Activated T-cell treated with anti-CD3 and anti-CD28 coated beads, Interleukin-2, amount 50 U/mL, for 24 hours (primary cell): ENCODE results near the gene NRAS.

Experiments used
- DNase-seq: peaks from one replicate; pipeline ENCODE4 v3.0.0-alpha.2; 2020
- H3K27ac Mint-ChIP-seq: 2 replicates; pipeline ENCODE4 v1.8.0; 2020; ENCODE audit warnings: mild to moderate bottlenecking, mixed read lengths
- H3K27me3 Mint-ChIP-seq: 2 replicates; pipeline ENCODE4 v1.8.0; 2020; ENCODE audit warnings: mixed read lengths
- H3K36me3 Mint-ChIP-seq: 2 replicates; pipeline ENCODE4 v1.8.0; 2020; ENCODE audit warnings: low read depth, mixed read lengths
- H3K4me1 Mint-ChIP-seq: 2 replicates; pipeline ENCODE4 v1.8.0; 2020; ENCODE audit warnings: low read depth, mixed read lengths
- H3K4me3 Mint-ChIP-seq: 2 replicates; pipeline ENCODE4 v1.8.0; 2020; ENCODE audit warnings: mild to moderate bottlenecking, moderate library complexity, mixed read lengths
- H3K9me3 Mint-ChIP-seq: 2 replicates; pipeline ENCODE4 v1.8.0; 2020; ENCODE audit warnings: mixed read lengths

Gene NRAS

DNA sequence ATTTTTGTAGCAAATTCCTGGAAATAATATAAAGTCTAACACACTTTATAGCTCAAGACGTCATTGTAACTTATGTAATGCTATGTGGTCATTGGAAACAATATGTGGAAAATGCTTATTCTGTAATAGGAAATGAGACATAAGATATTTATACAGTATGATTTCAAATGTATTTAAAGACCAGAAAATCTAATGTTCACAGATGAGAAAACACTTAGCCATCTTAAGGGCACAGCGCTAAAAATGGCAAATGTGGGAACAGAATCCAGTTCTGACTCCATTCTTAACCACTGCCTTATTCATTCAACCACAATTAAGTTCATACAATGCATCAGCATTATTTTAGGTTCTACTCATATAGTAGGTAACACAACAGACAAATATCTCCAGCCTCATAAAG lies 28.7 kb upstream of the NRAS start:
- Mint-ChIP-seq H3K27ac (peak overlapping the region; percentile 60), H3K36me3 (peaks cover 99% of the 10 kb centered on the region), H3K9me3 (no peaks in the 10 kb centered on the region), H3K4me1 (peaks cover 80% of the 10 kb centered on the region), H3K4me3 (peak overlapping the region; percentile 11), H3K27me3 (no peaks in the 10 kb centered on the region)
- no peak for DNase-seq

DNA sequence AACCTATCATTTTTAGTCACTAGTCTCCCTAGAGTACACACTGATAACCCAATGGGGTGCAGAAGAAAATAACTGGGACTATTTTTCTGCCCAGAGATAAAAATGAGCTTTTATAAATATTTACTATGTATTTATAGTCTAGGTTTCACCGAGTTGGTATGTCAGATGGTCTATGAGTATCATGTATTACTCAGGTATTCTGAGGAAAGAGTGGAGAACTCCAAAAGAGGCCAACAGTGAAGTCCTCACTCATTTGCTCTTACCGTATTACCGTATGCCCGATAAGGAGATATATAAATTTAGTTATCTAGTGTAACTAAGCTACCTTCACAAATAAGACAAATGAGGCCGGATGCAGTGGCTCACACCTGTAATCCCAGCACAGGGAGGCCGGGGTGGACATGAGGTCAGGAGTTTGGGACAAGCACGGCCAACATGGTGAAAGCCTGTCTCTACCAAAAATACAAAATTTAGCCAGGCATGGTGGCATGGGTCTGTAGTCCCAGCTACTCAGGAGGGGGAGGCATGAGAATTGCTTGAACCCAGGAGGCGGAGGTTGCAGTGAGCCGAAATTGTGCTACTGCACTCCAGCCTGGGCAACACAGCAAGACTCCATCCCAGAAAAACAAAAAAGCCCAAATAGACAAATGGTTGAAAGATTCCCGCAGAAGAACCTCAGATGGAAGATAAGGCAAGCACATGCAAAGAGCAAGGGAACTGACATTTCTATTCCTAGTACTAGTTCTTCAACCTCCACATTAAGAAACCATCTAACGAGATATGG lies 25.6 kb upstream of the NRAS start:
- H3K36me3 Mint-ChIP-seq: peaks cover 98% of the 10 kb centered on the region
- no peaks in the 10 kb centered on the region for H3K27me3 Mint-ChIP-seq
- peaks cover 59% of the 10 kb centered on the region for H3K4me1 Mint-ChIP-seq
- no peak for DNase-seq
- no peak overlapping the region for H3K4me3 Mint-ChIP-seq
- no peaks in the 10 kb centered on the region for H3K9me3 Mint-ChIP-seq
- H3K27ac Mint-ChIP-seq: peak overlapping the region; percentile 80

DNA sequence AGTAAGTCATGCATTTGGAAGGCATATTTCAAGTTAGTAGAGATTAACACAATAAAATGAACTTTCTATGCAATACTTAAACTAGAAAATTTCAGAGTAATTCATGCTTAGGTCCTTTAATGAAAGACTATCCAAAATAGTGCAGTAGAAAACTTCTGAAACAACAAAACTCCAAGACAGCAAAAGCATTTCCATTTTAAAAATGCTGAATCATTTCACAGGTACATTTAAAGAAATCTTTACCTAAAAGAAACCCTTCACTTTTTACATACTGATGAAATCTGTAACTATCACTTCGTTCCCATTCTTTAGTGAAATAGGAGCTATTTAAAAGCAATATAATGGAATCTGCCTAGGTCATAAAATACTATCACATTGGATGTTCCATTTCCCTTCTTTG lies 23.8 kb upstream of the NRAS start:
- peak overlapping the region; percentile 3 for H3K27ac Mint-ChIP-seq
- H3K4me3 Mint-ChIP-seq: no peak overlapping the region
- no peaks in the 10 kb centered on the region for H3K27me3 Mint-ChIP-seq
- H3K36me3 Mint-ChIP-seq: peaks cover 98% of the 10 kb centered on the region
- no peaks in the 10 kb centered on the region for H3K9me3 Mint-ChIP-seq
- no peak for DNase-seq
- H3K4me1 Mint-ChIP-seq: peaks cover 40% of the 10 kb centered on the region

DNA sequence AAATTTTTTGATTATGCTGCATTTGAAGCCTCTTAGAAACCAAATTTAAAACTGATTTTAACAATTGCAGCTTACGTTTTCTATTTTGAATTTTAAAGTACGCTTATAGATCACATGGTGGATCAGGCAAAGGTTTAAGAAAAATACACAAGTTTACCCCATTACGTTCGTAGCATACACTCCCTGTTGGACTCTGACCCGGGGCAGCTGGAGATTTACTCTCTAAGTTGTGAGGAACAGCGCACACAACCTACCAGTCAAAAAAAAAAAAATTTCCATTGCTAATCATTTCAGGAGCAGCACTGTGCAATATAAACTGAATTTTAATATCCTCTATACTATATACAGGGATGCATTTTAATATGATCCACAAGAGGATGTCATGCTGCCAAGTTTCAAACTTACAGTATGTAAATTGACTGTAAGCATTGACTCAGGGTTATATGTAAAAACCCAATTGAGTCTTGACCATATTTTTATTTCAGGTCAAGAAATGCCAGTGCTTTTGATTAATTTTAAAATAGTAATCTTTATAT lies 20.8 kb upstream of the NRAS start:
- Mint-ChIP-seq H3K9me3 (no peaks in the 10 kb centered on the region), H3K4me1 (peaks cover 19% of the 10 kb centered on the region), H3K27me3 (no peaks in the 10 kb centered on the region), H3K4me3 (no peak overlapping the region), H3K36me3 (peaks cover 98% of the 10 kb centered on the region), H3K27ac (peak overlapping the region; percentile 67)
- DNase-seq: no peak

DNA sequence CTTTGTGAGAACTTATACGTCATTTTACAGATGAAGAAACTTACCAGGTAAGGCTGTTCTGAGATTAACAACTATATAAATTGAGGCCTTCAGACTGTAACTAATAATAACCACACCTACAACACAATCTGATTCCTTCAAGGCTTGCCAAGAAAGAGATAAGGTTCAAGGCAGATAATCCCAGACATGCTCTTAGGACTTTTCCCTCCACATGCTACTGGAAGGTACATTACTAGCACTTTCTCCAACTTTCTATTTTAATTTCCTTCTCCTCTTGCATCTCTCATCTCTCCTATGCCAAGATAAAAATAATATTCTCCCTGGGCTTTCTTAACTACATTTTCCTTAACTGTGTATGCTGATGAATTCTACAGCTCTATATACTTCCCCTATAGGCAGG lies 18.9 kb upstream of the NRAS start:
- Mint-ChIP-seq H3K9me3 (no peaks in the 10 kb centered on the region), H3K36me3 (peaks cover 98% of the 10 kb centered on the region), H3K27me3 (no peaks in the 10 kb centered on the region), H3K4me3 (no peak overlapping the region), H3K4me1 (peaks cover 12% of the 10 kb centered on the region), H3K27ac (peak overlapping the region; percentile 42)
- DNase-seq: no peak

DNA sequence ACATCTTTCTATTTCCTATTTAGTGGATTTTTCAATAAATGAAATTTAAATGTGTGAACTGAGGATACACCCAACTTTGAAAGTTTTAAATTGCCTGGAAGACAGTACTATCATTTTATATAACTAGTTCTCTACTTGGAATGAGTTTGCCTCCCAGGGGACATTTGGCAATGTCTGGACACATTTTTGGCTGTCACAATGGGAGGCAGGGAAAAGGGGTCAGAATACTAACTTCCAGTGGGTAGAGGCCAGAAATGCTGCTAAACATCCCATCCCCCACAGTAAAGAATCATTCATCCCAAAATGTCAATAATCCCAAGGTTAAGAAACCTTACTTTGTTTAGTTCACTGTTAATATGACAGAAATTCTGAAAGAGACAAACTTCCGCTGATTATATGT lies 13.2 kb upstream of the NRAS start:
- Mint-ChIP-seq H3K9me3 (no peaks in the 10 kb centered on the region), H3K27me3 (no peaks in the 10 kb centered on the region), H3K36me3 (peaks cover 99% of the 10 kb centered on the region), H3K4me1 (peaks cover 15% of the 10 kb centered on the region), H3K27ac (peak overlapping the region; percentile 69), H3K4me3 (no peak overlapping the region)
- DNase-seq: no peak

DNA sequence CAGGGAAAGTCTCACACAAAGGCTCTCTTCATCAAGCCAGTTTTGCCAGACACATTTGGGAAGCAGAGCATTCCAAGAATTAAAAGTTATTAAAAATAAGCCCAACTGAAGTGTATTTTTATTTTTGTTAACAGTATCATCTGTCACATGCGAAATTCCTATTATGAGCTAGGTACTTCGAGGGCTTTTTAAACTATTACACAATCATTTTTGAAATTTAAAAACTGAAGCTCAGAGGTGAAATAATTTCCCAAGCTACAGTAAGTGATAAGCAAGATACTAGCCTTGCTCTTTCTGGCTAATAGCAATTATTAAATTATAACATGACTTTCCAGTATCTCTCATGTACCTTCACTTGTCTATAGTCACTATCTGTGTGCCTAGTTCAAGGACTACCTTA lies 12.0 kb upstream of the NRAS start:
- H3K4me1 Mint-ChIP-seq: peaks cover 17% of the 10 kb centered on the region
- no peaks in the 10 kb centered on the region for H3K9me3 Mint-ChIP-seq
- H3K4me3 Mint-ChIP-seq: no peak overlapping the region
- DNase-seq: no peak
- H3K27me3 Mint-ChIP-seq: no peaks in the 10 kb centered on the region
- H3K36me3 Mint-ChIP-seq: peaks cover 99% of the 10 kb centered on the region
- peak overlapping the region; percentile 66 for H3K27ac Mint-ChIP-seq

DNA sequence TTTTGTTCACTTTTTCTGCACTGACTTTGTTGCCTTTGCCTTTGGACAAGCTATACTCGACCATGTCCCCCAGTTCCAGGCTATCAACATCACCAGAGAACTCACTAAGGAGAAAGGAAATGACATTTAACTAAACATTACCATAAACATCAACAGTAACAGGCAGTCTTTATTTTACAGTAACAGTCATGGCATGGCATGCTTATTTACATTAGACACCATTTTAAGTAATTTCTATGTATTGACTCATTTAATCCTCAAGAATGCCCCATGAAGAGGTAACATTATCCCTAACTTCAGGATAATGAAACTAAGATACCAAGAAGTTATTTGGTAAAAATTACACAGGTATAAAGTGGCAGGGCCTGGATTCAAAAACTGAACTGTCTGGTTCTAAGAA lies 8.7 kb upstream of the NRAS start:
- peaks cover 98% of the 10 kb centered on the region for H3K36me3 Mint-ChIP-seq

DNA sequence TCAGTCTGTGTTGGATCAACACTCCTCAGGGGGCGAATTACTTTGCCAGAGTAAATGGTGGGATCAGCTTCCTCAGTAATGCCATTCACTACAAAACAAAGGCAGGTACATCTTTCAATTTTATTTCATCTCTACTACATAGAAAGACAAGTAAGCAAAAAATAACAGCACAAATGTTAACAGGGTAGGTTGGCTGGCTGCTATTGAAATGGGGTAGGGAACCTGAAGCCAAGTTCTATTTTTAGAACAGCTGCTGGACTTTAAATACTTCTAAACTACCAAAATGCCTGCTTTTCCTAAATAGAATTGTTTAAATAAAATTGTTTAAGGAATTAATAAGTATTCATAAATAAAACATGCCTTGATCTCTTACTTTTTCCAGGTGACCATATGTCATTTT lies 7.3 kb upstream of the NRAS start:
- Mint-ChIP-seq H3K27ac (peak overlapping the region; percentile 81), H3K36me3 (peaks cover 98% of the 10 kb centered on the region), H3K4me1 (peaks cover 21% of the 10 kb centered on the region), H3K9me3 (no peaks in the 10 kb centered on the region), H3K27me3 (no peaks in the 10 kb centered on the region), H3K4me3 (no peak overlapping the region)
- DNase-seq: no peak

More for the DNA sequence above, 8.7 kb upstream of the NRAS start:
- H3K9me3 Mint-ChIP-seq: no peaks in the 10 kb centered on the region
- peak overlapping the region; percentile 74 for H3K27ac Mint-ChIP-seq
- no peaks in the 10 kb centered on the region for H3K27me3 Mint-ChIP-seq
- H3K4me3 Mint-ChIP-seq: no peak overlapping the region
- no peak for DNase-seq
- H3K4me1 Mint-ChIP-seq: peaks cover 8% of the 10 kb centered on the region

DNA sequence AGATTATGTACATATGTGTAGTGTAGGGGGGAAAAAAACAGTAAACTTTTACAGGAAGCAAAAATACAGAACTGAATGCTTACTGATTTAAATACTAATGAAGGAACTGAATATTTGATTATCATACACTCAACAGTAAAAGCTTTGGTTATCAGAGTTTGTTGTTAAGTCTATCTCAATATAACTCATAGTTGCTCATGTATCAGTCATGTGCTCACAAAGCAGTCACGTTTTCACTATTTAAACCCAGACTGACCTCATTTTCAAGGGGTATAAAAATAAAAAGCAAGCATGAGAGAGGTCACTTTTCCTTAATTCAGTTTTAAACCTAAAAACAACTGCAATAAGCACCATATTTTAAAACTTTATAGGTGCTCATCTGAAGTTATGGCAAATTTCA lies 6.9 kb upstream of the NRAS start:
- Mint-ChIP-seq H3K9me3 (no peaks in the 10 kb centered on the region), H3K4me1 (peaks cover 25% of the 10 kb centered on the region), H3K27ac (peak overlapping the region; percentile 81), H3K4me3 (no peak overlapping the region), H3K36me3 (peaks cover 98% of the 10 kb centered on the region), H3K27me3 (no peaks in the 10 kb centered on the region)
- no peak for DNase-seq

DNA sequence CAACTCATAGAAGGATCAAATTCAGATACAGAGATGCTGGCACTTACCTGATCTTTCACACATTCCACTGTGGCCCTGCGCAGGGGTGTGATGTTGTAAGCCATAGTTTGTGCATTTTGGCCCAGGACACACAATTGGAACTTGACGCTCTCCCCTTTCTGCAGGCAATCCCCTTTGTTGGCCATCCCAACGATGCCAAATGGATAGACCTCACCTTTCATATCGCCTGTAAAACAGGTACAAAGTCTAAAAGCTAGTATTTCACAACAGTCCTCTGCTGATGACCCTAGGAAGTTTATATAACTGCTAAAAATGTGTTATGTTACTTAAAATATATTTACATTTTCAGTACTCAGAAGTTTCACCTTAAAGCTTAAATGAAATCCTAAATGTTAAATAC lies 3.9 kb upstream of the NRAS start:
- H3K27me3 Mint-ChIP-seq: no peaks in the 10 kb centered on the region
- no peak overlapping the region for H3K4me3 Mint-ChIP-seq
- H3K36me3 Mint-ChIP-seq: peaks cover 97% of the 10 kb centered on the region
- DNase-seq: no peak
- peak overlapping the region; percentile 88 for H3K27ac Mint-ChIP-seq
- peaks cover 41% of the 10 kb centered on the region for H3K4me1 Mint-ChIP-seq
- no peaks in the 10 kb centered on the region for H3K9me3 Mint-ChIP-seq

DNA sequence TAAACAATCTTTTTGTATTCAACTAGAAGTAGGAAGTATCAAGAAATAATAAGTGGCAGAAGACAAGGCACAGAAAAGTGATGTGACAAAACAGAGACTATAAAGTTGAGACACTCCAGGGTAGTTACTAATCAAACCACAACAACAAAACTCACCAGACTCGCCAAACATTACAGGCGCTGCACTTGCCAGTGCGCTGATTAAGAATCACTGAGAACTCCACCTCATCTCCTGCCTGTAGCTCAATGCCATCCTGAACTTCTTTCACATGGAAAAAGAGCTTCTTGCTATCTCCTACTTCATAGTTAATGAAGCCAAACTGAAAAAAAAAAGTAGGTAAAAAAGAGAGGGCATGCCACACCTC lies 2.8 kb upstream of the NRAS start:
- no peak for DNase-seq
- H3K4me1 Mint-ChIP-seq: peaks cover 42% of the 10 kb centered on the region
- peaks cover 88% of the 10 kb centered on the region for H3K36me3 Mint-ChIP-seq
- no peaks in the 10 kb centered on the region for H3K27me3 Mint-ChIP-seq
- no peaks in the 10 kb centered on the region for H3K9me3 Mint-ChIP-seq
- H3K27ac Mint-ChIP-seq: peak overlapping the region; percentile 88
- H3K4me3 Mint-ChIP-seq: no peak overlapping the region

DNA sequence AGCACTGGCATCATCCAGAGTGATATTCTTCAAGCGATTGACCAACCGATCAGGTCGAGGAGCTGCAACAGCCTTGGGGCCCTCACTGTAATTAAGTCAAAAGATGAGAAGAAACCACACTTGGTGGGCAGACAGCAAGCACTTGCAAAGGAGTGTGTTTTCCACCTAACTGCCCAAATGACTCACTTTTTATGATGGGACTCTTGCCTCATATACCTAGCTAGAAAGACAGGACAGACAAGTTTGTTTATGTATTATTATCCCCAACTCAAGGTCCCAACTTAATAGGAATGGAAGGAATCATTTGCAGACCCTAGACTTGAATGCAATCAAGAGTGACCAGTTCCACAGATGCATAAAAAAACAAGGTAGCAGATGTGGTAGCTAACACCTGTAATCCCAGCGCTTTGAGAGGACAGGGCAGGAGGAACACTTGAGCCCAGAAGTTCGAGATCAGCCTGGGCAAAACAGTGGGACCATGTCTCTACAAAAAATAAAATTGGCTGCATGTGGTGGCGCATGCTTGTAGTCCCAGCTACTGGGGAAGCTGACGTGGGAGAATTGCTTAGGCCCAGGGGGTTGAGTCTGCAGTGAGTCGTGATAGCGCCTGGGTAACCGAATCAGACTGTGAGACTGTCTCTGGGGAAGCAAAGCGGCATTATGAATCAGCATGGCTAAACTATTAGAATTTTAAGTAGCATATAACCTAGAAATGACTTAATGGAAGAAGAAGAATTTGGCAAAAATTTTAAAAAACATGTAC lies 2.3 kb upstream of the NRAS start:
- H3K36me3 Mint-ChIP-seq: peaks cover 88% of the 10 kb centered on the region

DNA sequence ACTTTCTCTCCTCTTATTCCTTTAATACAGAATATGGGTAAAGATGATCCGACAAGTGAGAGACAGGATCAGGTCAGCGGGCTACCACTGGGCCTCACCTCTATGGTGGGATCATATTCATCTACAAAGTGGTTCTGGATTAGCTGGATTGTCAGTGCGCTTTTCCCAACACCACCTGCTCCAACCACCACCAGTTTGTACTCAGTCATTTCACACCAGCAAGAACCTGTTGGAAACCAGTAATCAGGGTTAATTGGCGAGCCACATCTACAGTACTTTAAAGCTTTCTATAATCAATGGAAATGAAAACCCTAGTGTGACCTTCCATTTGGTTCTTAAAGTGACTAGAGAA lies 643 bp downstream of the NRAS start:
- H3K9me3 Mint-ChIP-seq: no peaks in the 10 kb centered on the region
- H3K27me3 Mint-ChIP-seq: no peaks in the 10 kb centered on the region
- H3K27ac Mint-ChIP-seq: peak overlapping the region; percentile 98
- H3K4me3 Mint-ChIP-seq: peak overlapping the region; percentile 96
- H3K36me3 Mint-ChIP-seq: peaks cover 88% of the 10 kb centered on the region
- H3K4me1 Mint-ChIP-seq: peaks cover 49% of the 10 kb centered on the region
- DNase-seq: no peak

More for the DNA sequence above, 2.3 kb upstream of the NRAS start:
- Mint-ChIP-seq H3K9me3 (no peaks in the 10 kb centered on the region), H3K27ac (peak overlapping the region; percentile 88), H3K27me3 (no peaks in the 10 kb centered on the region), H3K4me1 (peaks cover 47% of the 10 kb centered on the region), H3K4me3 (no peak overlapping the region)
- no peak for DNase-seq

DNA sequence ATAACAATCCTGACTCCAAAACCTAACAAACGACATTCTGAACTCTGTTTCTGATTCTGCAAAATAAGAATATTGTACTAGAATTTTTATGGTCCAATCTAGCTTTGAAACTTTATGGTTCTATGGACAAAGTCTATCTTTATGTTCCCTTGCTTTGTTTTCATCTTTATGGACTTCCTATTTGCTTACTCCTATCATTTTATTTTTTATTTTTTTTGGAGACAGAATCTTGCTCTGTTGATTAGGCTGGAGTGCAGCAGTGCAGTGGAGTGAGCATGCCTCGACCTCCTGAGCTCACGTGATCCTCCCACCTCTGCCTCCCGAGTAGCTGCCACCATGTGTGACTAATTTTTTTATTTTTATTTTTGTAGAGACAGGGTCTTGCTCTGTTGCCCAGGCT lies 3.6 kb downstream of the NRAS start:
- no peak overlapping the region for H3K27ac Mint-ChIP-seq
- DNase-seq: no peak
- H3K36me3 Mint-ChIP-seq: peaks cover 83% of the 10 kb centered on the region
- H3K27me3 Mint-ChIP-seq: no peaks in the 10 kb centered on the region
- H3K4me3 Mint-ChIP-seq: no peak overlapping the region
- H3K9me3 Mint-ChIP-seq: no peaks in the 10 kb centered on the region
- H3K4me1 Mint-ChIP-seq: peaks cover 26% of the 10 kb centered on the region
